ENCODE results near the gene PHLDA2. TPM values are rescaled to one million over a fixed set of nuclear protein-coding genes. Genes with fewer than 3 reads are reported as not detected.

The PHLDA2 gene
- total RNA-seq, result 7.6 and 11.4 TPM in 2 replicates

GRCh38 chr11:2928605-2929530 lies at the start of gene PHLDA2:
Gene PHLDA2, minus strand, starts transcription at chr11:2929420. Its CDS starts 56 bp downstream, at chr11:2929364.

DNA sequence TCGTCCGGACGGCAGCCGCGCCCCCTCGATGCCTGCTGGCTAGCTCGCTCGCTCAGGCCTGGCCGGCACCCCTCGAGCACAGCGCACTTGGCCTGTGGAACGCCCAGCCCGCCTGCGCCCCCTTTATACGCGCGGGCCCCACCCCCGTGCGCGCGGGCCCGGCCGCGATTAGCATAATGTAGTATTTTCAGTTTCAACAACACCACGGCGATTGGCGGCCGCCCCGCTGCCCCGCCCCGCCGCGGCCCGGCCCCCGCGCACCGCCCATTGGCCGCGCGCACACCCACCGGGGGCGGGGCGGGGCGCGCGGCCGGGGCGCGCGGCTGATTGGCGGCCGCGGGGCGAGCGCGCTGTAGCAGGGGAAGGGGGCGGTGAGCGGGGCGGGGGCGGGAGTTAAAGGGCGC lies 43.5 kb downstream of the PHLDA2 start, which contains the start of gene CDKN1C:
Gene CDKN1C, minus strand, starts transcription at position 98 of the 404 bp plus-strand sequence. CDS start 319 bp downstream, outside the sequence.

Small RNA genes within 50 kb of the gene (small RNA-seq; reads per million reads assigned to genes)
- gene SNORA54, result 21.0 reads per million, percentile 96 among the genes with 10 or more reads in this experiment

Other genes with a start within 250 kb of the PHLDA2 start
- gene KCNQ1OT1, start 229.4 kb downstream of the PHLDA2 start, total RNA-seq, result 2.5 and 2.8 TPM in 2 replicates
- gene CDKN1C, start 43.6 kb downstream of the PHLDA2 start, total RNA-seq, result 2.1 and 2.9 TPM in 2 replicates
- gene NAP1L4, start 62.9 kb upstream of the PHLDA2 start, total RNA-seq, result 169 and 203 TPM in 2 replicates
- gene CARS1, start 128.0 kb upstream of the PHLDA2 start, total RNA-seq, result 53.5 and 56.4 TPM in 2 replicates
- 19.5 and 30.8 TPM in 2 replicates for gene OSBPL5, start 235.9 kb upstream of the PHLDA2 start, total RNA-seq

Measured in thoracic aorta endothelial cell (primary cell).